COLO829 (cell line): ENCODE results near the gene SLC27A2.
A peak's percentile ranks its signal among the peaks of the same experiment; 100 is the strongest.
"Not testable (repeated sequence)": the region's sequence is repeated elsewhere in the genome, so short reads cannot be mapped to it uniquely, and the experiment has no call there.

Experiments
- DNase-seq: peaks from one replicate; pipeline ENCODE4 v3.0.0; 2012; ENCODE audit warnings: low spot score

SLC27A2 gene

GRCh38 chr15:50163719-50164410, 18.1 kb upstream of the SLC27A2 start:
- no peak for DNase-seq

GRCh38 chr15:50164458-50164857, 17.5 kb upstream of the SLC27A2 start:
- DNase-seq, result no peak

- DNase-seq, result peak; percentile 14
Measured at GRCh38 chr15:50166216-50166615, 15.8 kb upstream of the SLC27A2 start.

- DNase-seq, result no peak
Measured at GRCh38 chr15:50167110-50167509, 14.9 kb upstream of the SLC27A2 start.

- no peak for DNase-seq
Measured at GRCh38 chr15:50168379-50168778, 13.6 kb upstream of the SLC27A2 start.

GRCh38 chr15:50168783-50169411, 13.1 kb upstream of the SLC27A2 start:
- DNase-seq, result no peak

- DNase-seq, result not testable (repeated sequence)
Measured at GRCh38 chr15:50172360-50172895, 9.6 kb upstream of the SLC27A2 start.

- no peak for DNase-seq
Measured at GRCh38 chr15:50176869-50177268, 5.1 kb upstream of the SLC27A2 start.

- DNase-seq, result no peak
Measured at GRCh38 chr15:50180091-50180490, 1.9 kb upstream of the SLC27A2 start.

GRCh38 chr15:50180582-50180981, 1.4 kb upstream of the SLC27A2 start:
- DNase-seq, result no peak

GRCh38 chr15:50181201-50181968, 611 bp upstream of the SLC27A2 start:
- DNase-seq, result no peak

- no peak for DNase-seq
Measured at GRCh38 chr15:50182219-50183013, 420 bp downstream of the SLC27A2 start.

- DNase-seq, result no peak
Measured at GRCh38 chr15:50183112-50183794, 1.3 kb downstream of the SLC27A2 start.

GRCh38 chr15:50184863-50185504, 3.0 kb downstream of the SLC27A2 start:
- DNase-seq, result no peak

GRCh38 chr15:50186090-50186489, 4.1 kb downstream of the SLC27A2 start:
- no peak for DNase-seq

- no peak for DNase-seq
Measured at GRCh38 chr15:50186752-50187151, 4.8 kb downstream of the SLC27A2 start.

GRCh38 chr15:50187525-50187924, 5.5 kb downstream of the SLC27A2 start:
- no peak for DNase-seq

- DNase-seq, result no peak
Measured at GRCh38 chr15:50187997-50188396, 6.0 kb downstream of the SLC27A2 start.

GRCh38 chr15:50188793-50189192, 6.8 kb downstream of the SLC27A2 start:
- not testable (repeated sequence) for DNase-seq

GRCh38 chr15:50189633-50190032, 7.6 kb downstream of the SLC27A2 start:
- no peak for DNase-seq

GRCh38 chr15:50190166-50190570, 8.2 kb downstream of the SLC27A2 start:
- no peak for DNase-seq
